ENCODE measurements around the gene SMIM9.
A peak's percentile ranks its signal among the peaks of the same experiment; 100 is the strongest.
"Not testable (repeated sequence)": the region's sequence is repeated elsewhere in the genome, so short reads cannot be mapped to it uniquely, and the experiment has no call there.

The SMIM9 gene

GRCh38 chrX:154829134-154829533 lies 5.3 kb downstream of the SMIM9 start:
- no peak overlapping the region for H3K4me3 ChIP-seq (ENCODE audit: low read length)
- H3F3A ChIP-seq (ENCODE audit: insufficient read depth, low read length) = peaks cover 8% of the 10 kb centered on the region; the same call in 1 of the 2 replicates
- no peaks in the 10 kb centered on the region for H3K27me3 ChIP-seq (replicated peaks; ENCODE audit: insufficient read depth, low read length)
- no peak for TF ChIP-seq EZH2phosphoT487 (IDR thresholded peaks at IDR 0.05; ENCODE audit: low read length)
- no peak for TF ChIP-seq CTCF (IDR thresholded peaks at IDR 0.05; ENCODE audit: low read length)
- TF ChIP-seq EZH2 (optimal IDR thresholded peaks at IDR 0.05; ENCODE audit: low read depth, low read length) = no peak
- no peak overlapping the region for H3K9ac ChIP-seq (ENCODE audit: low read length)
- H3K9me2 ChIP-seq (replicated peaks; ENCODE audit: insufficient read depth, low read length) = no peaks in the 10 kb centered on the region
- H3K4me1 ChIP-seq (ENCODE audit: low read length) = peaks cover 20% of the 10 kb centered on the region
- H2AFZ ChIP-seq (ENCODE audit: low read length) = no peak overlapping the region
- H3K27ac ChIP-seq (ENCODE audit: low read length) = no peak overlapping the region
- H3K79me2 ChIP-seq (ENCODE audit: low read length) = no peaks in the 10 kb centered on the region
- no peaks in the 10 kb centered on the region for H4K20me1 ChIP-seq (ENCODE audit: insufficient read depth, low read length)
- no peak for DNase-seq
- no peaks in the 10 kb centered on the region for H3K36me3 ChIP-seq (replicated peaks; ENCODE audit: insufficient read depth, low read length)
- H3K4me2 ChIP-seq (ENCODE audit: low read depth, low read length) = no peak overlapping the region
- no peaks in the 10 kb centered on the region for H3K9me3 ChIP-seq (replicated peaks; ENCODE audit: insufficient read depth, low read length)

- peak overlapping the region; percentile 24; the same call in 1 of the 2 replicates for H3K4me3 ChIP-seq (ENCODE audit: low read length)
- peak overlapping the region; percentile 49 for H2AFZ ChIP-seq (ENCODE audit: low read length)
- no peaks in the 10 kb centered on the region for H3K9me2 ChIP-seq (replicated peaks; ENCODE audit: insufficient read depth, low read length)
- H3K9me3 ChIP-seq (replicated peaks; ENCODE audit: insufficient read depth, low read length) = no peaks in the 10 kb centered on the region
- TF ChIP-seq CTCF (IDR thresholded peaks at IDR 0.05; ENCODE audit: low read length) (no peak), EZH2phosphoT487 (IDR thresholded peaks at IDR 0.05; ENCODE audit: low read length) (no peak), EZH2 (optimal IDR thresholded peaks at IDR 0.05; ENCODE audit: low read depth, low read length) (no peak)
- peaks cover 20% of the 10 kb centered on the region for H3K4me1 ChIP-seq (ENCODE audit: low read length)
- peaks cover 8% of the 10 kb centered on the region; the same call in 1 of the 2 replicates for H3F3A ChIP-seq (ENCODE audit: insufficient read depth, low read length)
- H3K79me2 ChIP-seq (ENCODE audit: low read length) = no peaks in the 10 kb centered on the region
- no peaks in the 10 kb centered on the region for H3K27me3 ChIP-seq (replicated peaks; ENCODE audit: insufficient read depth, low read length)
- peak overlapping the region; percentile 12; the same call in 1 of the 2 replicates for H3K9ac ChIP-seq (ENCODE audit: low read length)
- H4K20me1 ChIP-seq (ENCODE audit: insufficient read depth, low read length) = no peaks in the 10 kb centered on the region
- H3K4me2 ChIP-seq (ENCODE audit: low read depth, low read length) = peak overlapping the region; percentile 53
- no peak for DNase-seq
- H3K36me3 ChIP-seq (replicated peaks; ENCODE audit: insufficient read depth, low read length) = no peaks in the 10 kb centered on the region
- H3K27ac ChIP-seq (ENCODE audit: low read length) = peak overlapping the region; percentile 67; the same call in 1 of the 2 replicates
These were observed 6.5 kb downstream of the SMIM9 start for GRCh38 chrX:154828016-154828408.

- Histone ChIP-seq H3K9me2 (replicated peaks; ENCODE audit: insufficient read depth, low read length) (no peaks in the 10 kb centered on the region), H3K4me3 (ENCODE audit: low read length) (peak overlapping the region; percentile 24; the same call in 1 of the 2 replicates), H3K27ac (ENCODE audit: low read length) (peak overlapping the region; percentile 67), H3K4me2 (ENCODE audit: low read depth, low read length) (peak overlapping the region; percentile 53), H3K27me3 (replicated peaks; ENCODE audit: insufficient read depth, low read length) (no peaks in the 10 kb centered on the region), H2AFZ (ENCODE audit: low read length) (peak overlapping the region; percentile 49), H3K4me1 (ENCODE audit: low read length) (peaks cover 20% of the 10 kb centered on the region), H3K9me3 (replicated peaks; ENCODE audit: insufficient read depth, low read length) (no peaks in the 10 kb centered on the region), H4K20me1 (ENCODE audit: insufficient read depth, low read length) (no peaks in the 10 kb centered on the region), H3K79me2 (ENCODE audit: low read length) (no peaks in the 10 kb centered on the region), H3F3A (ENCODE audit: insufficient read depth, low read length) (peaks cover 8% of the 10 kb centered on the region; the same call in 1 of the 2 replicates), H3K36me3 (replicated peaks; ENCODE audit: insufficient read depth, low read length) (no peaks in the 10 kb centered on the region), H3K9ac (ENCODE audit: low read length) (peak overlapping the region; percentile 12; the same call in 1 of the 2 replicates)
- TF ChIP-seq EZH2phosphoT487 (IDR thresholded peaks at IDR 0.05; ENCODE audit: low read length) (no peak), CTCF (IDR thresholded peaks at IDR 0.05; ENCODE audit: low read length) (no peak), EZH2 (optimal IDR thresholded peaks at IDR 0.05; ENCODE audit: low read depth, low read length) (no peak)
- DNase-seq = peak; percentile 79
These were observed 7.1 kb downstream of the SMIM9 start for GRCh38 chrX:154827194-154828015.

- not testable (repeated sequence) for H3K79me2 ChIP-seq (ENCODE audit: low read length); DNase-seq; H3K4me3 ChIP-seq (ENCODE audit: low read length); H3K9me3 ChIP-seq (replicated peaks; ENCODE audit: insufficient read depth, low read length); H4K20me1 ChIP-seq (ENCODE audit: insufficient read depth, low read length); H3K9ac ChIP-seq (ENCODE audit: low read length); H3F3A ChIP-seq (ENCODE audit: insufficient read depth, low read length); H3K9me2 ChIP-seq (replicated peaks; ENCODE audit: insufficient read depth, low read length); H2AFZ ChIP-seq (ENCODE audit: low read length); H3K4me2 ChIP-seq (ENCODE audit: low read depth, low read length); H3K27me3 ChIP-seq (replicated peaks; ENCODE audit: insufficient read depth, low read length); H3K27ac ChIP-seq (ENCODE audit: low read length); H3K36me3 ChIP-seq (replicated peaks; ENCODE audit: insufficient read depth, low read length)
- H3K4me1 ChIP-seq (ENCODE audit: low read length) = peaks cover 20% of the 10 kb centered on the region
These were observed 8.9 kb downstream of the SMIM9 start for GRCh38 chrX:154825586-154825985.

Measured in MM.1S (cell line).